ENCODE data around the gene CAPN11. TPM values are rescaled to one million over a fixed set of nuclear protein-coding genes. Genes with fewer than 3 reads are reported as not detected.

Gene CAPN11
- total RNA-seq, 1 experiment from 2014 or later = not detected

DNA sequence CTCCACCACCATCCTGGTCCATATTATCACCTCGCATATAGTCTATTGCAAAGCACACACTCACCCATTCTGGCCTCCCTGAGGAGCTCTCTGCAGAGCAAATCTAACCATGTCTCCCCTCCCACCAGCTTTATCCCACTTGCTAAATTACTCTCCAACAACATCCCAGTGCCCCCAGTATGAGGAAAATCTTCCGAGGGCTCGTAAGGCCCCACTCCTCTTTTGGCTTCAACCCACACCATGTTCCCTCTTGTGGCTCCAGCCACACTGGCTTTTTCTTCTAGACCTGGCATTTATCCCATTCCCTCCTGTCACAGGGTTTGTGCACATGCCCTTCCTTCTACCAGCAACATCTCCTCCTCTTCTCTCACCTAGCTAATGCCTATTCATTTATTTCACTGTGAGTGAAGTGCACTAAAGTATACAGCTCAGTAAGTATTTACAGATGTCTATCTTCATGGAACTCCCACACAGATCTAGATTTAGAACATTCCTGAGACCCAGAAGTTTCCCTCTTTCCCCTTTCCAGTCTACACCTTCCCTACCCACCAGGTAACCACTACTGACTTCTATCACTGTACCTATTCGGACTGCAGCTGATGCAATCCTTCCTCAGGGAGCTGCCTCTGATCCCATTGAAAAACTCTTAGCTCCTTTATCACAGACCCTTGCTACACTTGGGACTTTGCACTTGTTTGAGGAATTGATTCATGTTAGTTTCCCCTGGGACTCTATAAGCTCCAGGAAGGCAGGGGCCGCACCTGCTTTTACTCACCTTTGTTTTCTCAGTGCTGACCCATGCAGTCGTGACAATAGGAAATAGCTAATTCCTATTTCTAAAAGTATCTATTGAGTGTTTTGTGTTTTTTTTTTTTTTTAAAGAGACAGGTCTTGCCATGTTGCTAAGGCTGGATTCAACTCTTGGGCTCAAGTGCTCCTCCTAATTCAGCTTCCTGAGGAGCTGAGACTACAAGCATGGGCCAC, 46.9 kb upstream of the CAPN11 start:
- Histone ChIP-seq H3K79me2 (ENCODE audit: insufficient read depth, low read length) (peaks cover 67% of the 10 kb centered on the region), H3K4me3 (replicated peaks in 1 of 2; ENCODE audit: low read depth in 1 of 2, low read length in 2 of 2) (no peak overlapping the region), H3K9ac (ENCODE audit: low read length) (no peak overlapping the region), H3K27me3 (ENCODE audit: insufficient read depth, low read length) (no peaks in the 10 kb centered on the region), H3K4me2 (ENCODE audit: low read length) (no peak overlapping the region), H3K9me3 (ENCODE audit: control insufficient read depth in 1 of 2, insufficient read depth in 1 of 2, low read depth in 1 of 2, low read length in 2 of 2) (no peaks in the 10 kb centered on the region), H3K4me1 (ENCODE audit: control insufficient read depth in 1 of 2, insufficient read depth in 2 of 2, low read length in 2 of 2) (no peaks in the 10 kb centered on the region), H3K36me3 (ENCODE audit: control insufficient read depth in 1 of 2, insufficient read depth in 2 of 2, low read length in 2 of 2) (peaks cover 34 to 58% of the 10 kb centered on the region in 2 experiments), H3K9me2 (ENCODE audit: insufficient read depth) (no peaks in the 10 kb centered on the region), H3K27ac (ENCODE audit: low read depth, low read length) (no peak overlapping the region), H4K20me1 (ENCODE audit: insufficient read depth) (no peaks in the 10 kb centered on the region), H2AFZ (ENCODE audit: low read depth, low read length, poor library complexity, severe bottlenecking) (no peak overlapping the region)
- intact Hi-C loops (cut with micrococcal nuclease) = no loop called here
- CTCF ChIA-PET = no interaction called here
- BruUV-seq (replicated peaks) = no TSS peak
- POLR2A ChIA-PET = no interaction called here
- ATAC-seq (no peak), DNase-seq (ENCODE audit: low read depth, low spot score) (no peak)
- RAD21 ChIA-PET (ENCODE audit: low non-redundant PET in 1 of 2, low total read pairs in 2 of 2, uncharacterized antibody in 2 of 2, unreplicated experiment in 2 of 2) = interaction anchor here in 1 of 2 experiments (2.3 kb wide), 1 partner anchor 15 kb away, joined by 5 read pairs; no protein-coding TSS in a partner anchor
- TF ChIP-seq YY1 (IDR thresholded peaks at IDR 0.05; ENCODE audit: extremely low read depth, insufficient replicate concordance, low read depth, low read length) (no peak), CBX3 (IDR thresholded peaks at IDR 0.05; ENCODE audit: low read depth) (no peak), RAD21 (IDR thresholded peaks at IDR 0.05; ENCODE audit: low read depth) (no peak), ZFX (IDR thresholded peaks at IDR 0.05) (no peak), JUND (IDR thresholded peaks at IDR 0.05) (no peak), CEBPB (IDR thresholded peaks at IDR 0.05; ENCODE audit: low read depth) (no peak), ZNF274 (IDR thresholded peaks at IDR 0.05; ENCODE audit: low read depth, low read length) (no peak), EZH2 (IDR thresholded peaks at IDR 0.05) (no peak)
- TF ChIP-seq, protein P1, sequence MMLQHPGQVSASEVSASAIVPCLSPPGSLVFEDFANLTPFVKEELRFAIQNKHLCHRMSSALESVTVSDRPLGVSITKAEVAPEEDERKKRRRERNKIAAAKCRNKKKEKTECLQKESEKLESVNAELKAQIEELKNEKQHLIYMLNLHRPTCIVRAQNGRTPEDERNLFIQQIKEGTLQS (IDR thresholded peaks at IDR 0.05) = no peak

DNA sequence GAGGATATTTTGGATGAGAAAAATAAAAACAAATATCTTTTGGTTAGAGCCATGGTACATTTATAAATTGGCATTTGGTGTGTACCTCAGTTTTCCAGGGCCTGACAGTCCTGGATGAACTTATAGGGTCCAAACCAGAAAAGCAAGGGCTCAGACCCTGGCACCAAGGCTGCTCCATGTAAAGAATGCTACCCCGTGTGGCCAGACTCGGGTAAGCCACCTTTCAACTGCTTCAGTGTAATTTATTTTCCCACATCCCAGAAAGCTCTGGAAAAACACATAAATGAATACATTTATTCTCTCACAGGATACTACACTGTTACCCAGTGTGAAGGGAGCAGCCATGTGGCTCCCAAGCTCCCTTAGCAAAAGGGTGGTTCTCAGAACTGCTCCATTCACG, 45.2 kb upstream of the CAPN11 start:
- Histone ChIP-seq H3K27ac (ENCODE audit: low read depth, low read length) (no peak overlapping the region), H3K9me3 (ENCODE audit: control insufficient read depth in 1 of 2, insufficient read depth in 1 of 2, low read depth in 1 of 2, low read length in 2 of 2) (no peaks in the 10 kb centered on the region), H3K4me1 (ENCODE audit: control insufficient read depth in 1 of 2, insufficient read depth in 2 of 2, low read length in 2 of 2) (no peaks in the 10 kb centered on the region), H3K79me2 (ENCODE audit: insufficient read depth, low read length) (peaks cover 77% of the 10 kb centered on the region), H3K27me3 (ENCODE audit: insufficient read depth, low read length) (no peaks in the 10 kb centered on the region), H3K9ac (ENCODE audit: low read length) (no peak overlapping the region), H3K4me3 (replicated peaks in 1 of 2; ENCODE audit: low read depth in 1 of 2, low read length in 2 of 2) (no peak overlapping the region), H3K9me2 (ENCODE audit: insufficient read depth) (no peaks in the 10 kb centered on the region), H2AFZ (ENCODE audit: low read depth, low read length, poor library complexity, severe bottlenecking) (no peak overlapping the region), H3K36me3 (ENCODE audit: control insufficient read depth in 1 of 2, insufficient read depth in 2 of 2, low read length in 2 of 2) (peaks cover 28 to 54% of the 10 kb centered on the region in 2 experiments), H3K4me2 (ENCODE audit: low read length) (no peak overlapping the region), H4K20me1 (ENCODE audit: insufficient read depth) (no peaks in the 10 kb centered on the region; the same call in 1 of the 2 replicates)
- ATAC-seq = peak; percentile 72
- no TSS peak for BruUV-seq (replicated peaks)
- POLR2A ChIA-PET = no interaction called here
- CTCF ChIA-PET = interaction anchor here (1.3 kb wide), 1 partner anchor 16 kb away, joined by 5 read pairs; no protein-coding TSS in a partner anchor
- TF ChIP-seq, protein P2, sequence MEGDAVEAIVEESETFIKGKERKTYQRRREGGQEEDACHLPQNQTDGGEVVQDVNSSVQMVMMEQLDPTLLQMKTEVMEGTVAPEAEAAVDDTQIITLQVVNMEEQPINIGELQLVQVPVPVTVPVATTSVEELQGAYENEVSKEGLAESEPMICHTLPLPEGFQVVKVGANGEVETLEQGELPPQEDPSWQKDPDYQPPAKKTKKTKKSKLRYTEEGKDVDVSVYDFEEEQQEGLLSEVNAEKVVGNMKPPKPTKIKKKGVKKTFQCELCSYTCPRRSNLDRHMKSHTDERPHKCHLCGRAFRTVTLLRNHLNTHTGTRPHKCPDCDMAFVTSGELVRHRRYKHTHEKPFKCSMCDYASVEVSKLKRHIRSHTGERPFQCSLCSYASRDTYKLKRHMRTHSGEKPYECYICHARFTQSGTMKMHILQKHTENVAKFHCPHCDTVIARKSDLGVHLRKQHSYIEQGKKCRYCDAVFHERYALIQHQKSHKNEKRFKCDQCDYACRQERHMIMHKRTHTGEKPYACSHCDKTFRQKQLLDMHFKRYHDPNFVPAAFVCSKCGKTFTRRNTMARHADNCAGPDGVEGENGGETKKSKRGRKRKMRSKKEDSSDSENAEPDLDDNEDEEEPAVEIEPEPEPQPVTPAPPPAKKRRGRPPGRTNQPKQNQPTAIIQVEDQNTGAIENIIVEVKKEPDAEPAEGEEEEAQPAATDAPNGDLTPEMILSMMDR (IDR thresholded peaks at IDR 0.05 in 2 of 3, conservative IDR thresholded peaks at IDR 0.05 in 1 of 3; ENCODE audit: borderline replicate concordance in 1 of 3, insufficient read depth in 1 of 3, low read depth in 2 of 3, low read length in 2 of 3) = peak in 2 of 3 experiments; percentile 41 to 44; a peak in 4 of 6 replicates
- TF ChIP-seq ZNF274 (IDR thresholded peaks at IDR 0.05; ENCODE audit: low read depth, low read length) = no peak
- RAD21 ChIA-PET (ENCODE audit: low non-redundant PET in 1 of 2, low total read pairs in 2 of 2, uncharacterized antibody in 2 of 2, unreplicated experiment in 2 of 2) = no interaction called here
- no peak for DNase-seq (ENCODE audit: low read depth, low spot score)
- intact Hi-C loops (cut with micrococcal nuclease) = no loop called here

Measured in HCT116 (cell line).